ENCODE measurements around the gene EIF5A. TPM values are rescaled to one million over a fixed set of nuclear protein-coding genes. Genes with fewer than 3 reads are reported as not detected.

Gene EIF5A
- total and polyA plus RNA-seq, 12 donors, result 110 to 666 (median 342) TPM

DNA sequence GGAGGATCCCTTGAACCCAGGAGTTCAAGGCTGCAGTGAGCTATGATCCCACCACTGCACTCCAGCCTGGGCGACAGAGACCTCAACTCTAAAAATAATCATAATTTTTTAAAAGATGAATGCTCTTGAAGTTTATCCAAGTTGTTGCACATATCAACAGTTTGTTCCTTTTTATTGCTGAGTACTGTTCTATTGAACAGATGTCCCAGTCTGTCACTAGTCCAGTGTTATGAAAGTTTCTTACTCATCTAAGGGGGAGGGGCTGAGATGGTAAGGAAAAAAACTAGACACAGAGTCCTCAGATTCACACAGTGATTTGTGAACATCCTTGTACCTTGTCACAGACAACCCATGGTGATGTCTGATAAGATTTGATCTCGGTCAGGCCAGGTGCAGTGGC is 32.8 kb downstream of the EIF5A start:
- intact Hi-C loops (cut with DNase I), result loop anchor here in 1 of 2 donors (5.0 kb wide), 1 partner anchor 58 kb away; the partner anchor contains the start of gene SLC2A4
- 40 to 56% (median 49%) methylated on average over 2 of the region's 2 CpGs for WGBS, 4 donors
- Histone ChIP-seq H3K27me3 (no peaks in the 10 kb centered on the region), H3K4me3 (no peak overlapping the region), H3K9me3 (replicated peaks in 1 of 3) (no peaks in the 10 kb centered on the region), H3K36me3 (replicated peaks in 1 of 2) (no peaks in the 10 kb centered on the region), H3K4me1 (replicated peaks in 1 of 2) (no peaks in the 10 kb centered on the region), H3K27ac (no peak overlapping the region)
- TF ChIP-seq POLR2A (IDR thresholded peaks at IDR 0.05) (no peak), CTCF (IDR thresholded peaks at IDR 0.05) (no peak)
- DNase-seq, result no peak

DNA sequence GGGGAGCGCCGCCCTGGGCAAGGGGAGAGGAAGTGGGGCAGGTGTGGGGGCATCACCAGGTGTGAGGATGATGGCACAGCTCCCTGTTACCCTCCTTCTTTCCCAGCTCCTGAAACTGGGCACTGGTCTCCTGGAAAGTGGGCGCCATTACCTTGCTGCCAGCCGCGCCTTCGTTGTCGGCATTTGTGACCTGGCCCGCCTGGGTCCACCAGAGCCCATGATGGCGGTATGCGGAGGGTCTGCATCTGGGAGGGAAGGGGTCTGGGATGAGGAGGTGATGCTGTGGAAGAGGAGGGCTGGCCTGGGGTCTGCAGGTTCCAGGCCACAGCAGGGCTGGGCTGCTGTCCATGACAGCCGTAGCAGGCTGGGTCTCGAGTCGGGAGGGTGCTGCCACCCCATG is 34.4 kb downstream of the EIF5A start:
- no peaks in the 10 kb centered on the region for H3K36me3 ChIP-seq (replicated peaks in 1 of 2)
- TF ChIP-seq CTCF (IDR thresholded peaks at IDR 0.05) (no peak), POLR2A (IDR thresholded peaks at IDR 0.05) (no peak)
- H3K9me3 ChIP-seq (replicated peaks in 1 of 3), result no peaks in the 10 kb centered on the region
- H3K4me1 ChIP-seq (replicated peaks in 1 of 2), result peaks cover 0 to 6% of the 10 kb centered on the region in 2 donors
- DNase-seq, result no peak
- 82 to 95% (median 88%) methylated on average over 7 to 13 of the region's 13 CpGs for WGBS, 4 donors
- H3K27me3 ChIP-seq, result no peaks in the 10 kb centered on the region
- intact Hi-C loops (cut with DNase I), result loop anchor here in 1 of 2 donors (5.0 kb wide), 1 partner anchor 60 kb away; the partner anchor contains the start of gene SLC2A4
- H3K27ac ChIP-seq, result no peak overlapping the region
- no peak overlapping the region for H3K4me3 ChIP-seq

GRCh38 chr17:7343250-7343649 is 35.8 kb downstream of the EIF5A start:
- Histone ChIP-seq H3K9me3 (replicated peaks in 1 of 3) (no peaks in the 10 kb centered on the region), H3K27me3 (no peaks in the 10 kb centered on the region), H3K4me1 (replicated peaks in 1 of 2) (peaks cover 0 to 15% of the 10 kb centered on the region in 2 donors), H3K36me3 (replicated peaks in 1 of 2) (no peaks in the 10 kb centered on the region), H3K27ac (no peak overlapping the region), H3K4me3 (no peak overlapping the region)
- peak in 1 of 7 donors; percentile 33 for DNase-seq
- no peak for TF ChIP-seq POLR2A (IDR thresholded peaks at IDR 0.05)
- no peak for TF ChIP-seq CTCF (IDR thresholded peaks at IDR 0.05)
- WGBS, 4 donors, result 32 to 66% (median 64%) methylated on average over 3 to 15 of the region's 15 CpGs
- intact Hi-C loops (cut with DNase I), result loop anchor here in 1 of 2 donors (5.0 kb wide), 1 partner anchor 61 kb away; the partner anchor contains the start of gene SLC2A4

- WGBS, 4 donors, result 40 to 79% (median 59%) methylated on average over 3 to 18 of the region's 18 CpGs
- no peaks in the 10 kb centered on the region for H3K36me3 ChIP-seq (replicated peaks in 1 of 2)
- no peaks in the 10 kb centered on the region for H3K9me3 ChIP-seq (replicated peaks in 1 of 3)
- peaks cover 14 to 36% of the 10 kb centered on the region in 2 donors for H3K4me1 ChIP-seq (replicated peaks in 1 of 2)
- no peak overlapping the region for H3K4me3 ChIP-seq
- peak overlapping the region in 1 of 5 donors; percentile 60 for H3K27ac ChIP-seq
- intact Hi-C loops (cut with DNase I), result no loop called here
- TF ChIP-seq POLR2A (IDR thresholded peaks at IDR 0.05) (no peak), CTCF (IDR thresholded peaks at IDR 0.05) (no peak)
- peak in 2 of 7 donors; percentile 27 to 40 for DNase-seq
- no peaks in the 10 kb centered on the region for H3K27me3 ChIP-seq
Observed at GRCh38 chr17:7346761-7347614, 39.6 kb downstream of the EIF5A start.

All from adrenal gland (tissue), 12 donors.